GM19372 (cell line): Measurements from ENCODE around the gene TNFRSF25.

Experiments used
- ATAC-seq: cut with Tn5 transposase; IDR thresholded peaks from one replicate; pipeline ENCODE4 v1.9.1; 2021; ENCODE audit warnings: mild to moderate bottlenecking, low read depth, moderate library complexity; ENCODE audit not compliant: unreplicated experiment

TNFRSF25 gene

GRCh38 chr1:6489383-6489765, 23.4 kb upstream of the TNFRSF25 start:
- ATAC-seq = no peak

GRCh38 chr1:6488602-6489382, 22.8 kb upstream of the TNFRSF25 start:
- no peak for ATAC-seq

- ATAC-seq = no peak
Measured at GRCh38 chr1:6487804-6488484, 22.0 kb upstream of the TNFRSF25 start.

- peak; percentile 59 for ATAC-seq
Measured at GRCh38 chr1:6486433-6487011, 20.5 kb upstream of the TNFRSF25 start.

GRCh38 chr1:6485168-6486101, 19.5 kb upstream of the TNFRSF25 start:
- no peak for ATAC-seq

GRCh38 chr1:6484826-6485167, 18.8 kb upstream of the TNFRSF25 start:
- ATAC-seq = no peak

GRCh38 chr1:6483761-6484117, 17.8 kb upstream of the TNFRSF25 start:
- no peak for ATAC-seq

GRCh38 chr1:6483017-6483760, 17.2 kb upstream of the TNFRSF25 start:
- no peak for ATAC-seq

- ATAC-seq = no peak
Measured at GRCh38 chr1:6481820-6482219, 15.8 kb upstream of the TNFRSF25 start.

- no peak for ATAC-seq
Measured at GRCh38 chr1:6477039-6477820, 11.3 kb upstream of the TNFRSF25 start.

- ATAC-seq = no peak
Measured at GRCh38 chr1:6476483-6476882, 10.5 kb upstream of the TNFRSF25 start.

GRCh38 chr1:6475381-6476133, 9.6 kb upstream of the TNFRSF25 start:
- no peak for ATAC-seq

- no peak for ATAC-seq
Measured at GRCh38 chr1:6474815-6475282, 8.9 kb upstream of the TNFRSF25 start.

GRCh38 chr1:6473974-6474814, 8.2 kb upstream of the TNFRSF25 start:
- no peak for ATAC-seq

GRCh38 chr1:6473156-6473555, 7.2 kb upstream of the TNFRSF25 start:
- ATAC-seq = no peak

- ATAC-seq = no peak
Measured at GRCh38 chr1:6472391-6472790, 6.4 kb upstream of the TNFRSF25 start.

GRCh38 chr1:6471970-6472368, 6.0 kb upstream of the TNFRSF25 start:
- no peak for ATAC-seq
